Mammary epithelial cell (primary cell): ENCODE measurements around the gene GSTM1.

ENCODE experiments used
- EZH2 ChIP-seq: IDR thresholded peaks from 2 replicates; pipeline ENCODE4 v1.6.1; 2012; ENCODE audit warnings: low read length, inconsistent platforms, borderline replicate concordance
- TF ChIP-seq, protein P1 (sequence below), 2 donors: IDR thresholded peaks in 1 of 2; conservative IDR thresholded peaks in 1 of 2; 2 replicates each; pipeline ENCODE4 v1.5.1; 2011 to 2012; ENCODE audit warnings: inconsistent platforms in 2 of 2, low read length in 2 of 2, mild to moderate bottlenecking in 2 of 2, control low read depth in 1 of 2, low read depth in 1 of 2; ENCODE audit not compliant: insufficient read depth in 1 of 2; ENCODE audit errors: extremely low read depth in 1 of 2

DNA sequence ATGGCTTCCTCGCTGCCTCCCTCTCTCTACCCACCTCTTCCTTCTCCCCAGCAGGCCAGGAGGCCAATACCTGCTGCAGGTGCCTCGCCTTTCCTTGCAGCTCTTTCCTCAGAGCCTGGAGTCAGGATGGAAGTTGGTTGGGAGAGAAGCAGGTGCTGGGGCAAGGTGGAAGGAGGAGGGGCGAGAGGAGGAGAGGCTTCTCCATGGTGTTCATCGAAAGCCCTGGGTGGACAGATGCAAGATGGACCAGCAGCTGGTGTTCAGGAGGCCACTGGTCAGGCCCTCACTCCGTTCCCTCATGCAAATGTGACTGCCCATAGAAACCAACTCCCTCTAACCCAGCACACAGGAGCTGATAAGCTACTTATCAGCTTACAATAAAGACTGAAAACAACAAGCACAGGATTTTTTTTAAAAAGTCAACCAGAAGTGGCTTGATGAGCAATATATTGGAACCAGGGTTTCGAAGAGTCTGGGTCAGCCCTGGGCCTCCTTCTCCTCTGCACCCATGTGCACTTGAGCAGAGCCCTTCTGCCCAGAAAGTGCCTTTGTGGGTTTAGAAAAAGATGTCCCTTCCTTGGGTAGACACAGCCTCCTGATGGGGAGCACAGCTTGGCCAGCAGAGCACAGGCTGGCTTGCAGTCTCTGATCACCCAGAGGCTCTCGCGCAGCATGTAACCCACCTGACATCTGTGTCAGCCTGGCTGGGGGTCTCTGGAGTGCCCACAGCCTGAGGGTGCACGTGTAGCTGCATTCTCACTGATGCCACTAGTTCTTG, 48.4 kb upstream of the GSTM1 start:
- TF ChIP-seq, protein P1, sequence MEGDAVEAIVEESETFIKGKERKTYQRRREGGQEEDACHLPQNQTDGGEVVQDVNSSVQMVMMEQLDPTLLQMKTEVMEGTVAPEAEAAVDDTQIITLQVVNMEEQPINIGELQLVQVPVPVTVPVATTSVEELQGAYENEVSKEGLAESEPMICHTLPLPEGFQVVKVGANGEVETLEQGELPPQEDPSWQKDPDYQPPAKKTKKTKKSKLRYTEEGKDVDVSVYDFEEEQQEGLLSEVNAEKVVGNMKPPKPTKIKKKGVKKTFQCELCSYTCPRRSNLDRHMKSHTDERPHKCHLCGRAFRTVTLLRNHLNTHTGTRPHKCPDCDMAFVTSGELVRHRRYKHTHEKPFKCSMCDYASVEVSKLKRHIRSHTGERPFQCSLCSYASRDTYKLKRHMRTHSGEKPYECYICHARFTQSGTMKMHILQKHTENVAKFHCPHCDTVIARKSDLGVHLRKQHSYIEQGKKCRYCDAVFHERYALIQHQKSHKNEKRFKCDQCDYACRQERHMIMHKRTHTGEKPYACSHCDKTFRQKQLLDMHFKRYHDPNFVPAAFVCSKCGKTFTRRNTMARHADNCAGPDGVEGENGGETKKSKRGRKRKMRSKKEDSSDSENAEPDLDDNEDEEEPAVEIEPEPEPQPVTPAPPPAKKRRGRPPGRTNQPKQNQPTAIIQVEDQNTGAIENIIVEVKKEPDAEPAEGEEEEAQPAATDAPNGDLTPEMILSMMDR (conservative IDR thresholded peaks at IDR 0.05 in 1 of 2, IDR thresholded peaks at IDR 0.05 in 1 of 2; ENCODE audit: extremely low read depth in 1 of 2, insufficient read depth in 1 of 2, low read depth in 1 of 2, low read length in 2 of 2): no peak
- no peak for TF ChIP-seq EZH2
